ENCODE measurements around the gene GREB1.

- TF ChIP-seq, protein P1, sequence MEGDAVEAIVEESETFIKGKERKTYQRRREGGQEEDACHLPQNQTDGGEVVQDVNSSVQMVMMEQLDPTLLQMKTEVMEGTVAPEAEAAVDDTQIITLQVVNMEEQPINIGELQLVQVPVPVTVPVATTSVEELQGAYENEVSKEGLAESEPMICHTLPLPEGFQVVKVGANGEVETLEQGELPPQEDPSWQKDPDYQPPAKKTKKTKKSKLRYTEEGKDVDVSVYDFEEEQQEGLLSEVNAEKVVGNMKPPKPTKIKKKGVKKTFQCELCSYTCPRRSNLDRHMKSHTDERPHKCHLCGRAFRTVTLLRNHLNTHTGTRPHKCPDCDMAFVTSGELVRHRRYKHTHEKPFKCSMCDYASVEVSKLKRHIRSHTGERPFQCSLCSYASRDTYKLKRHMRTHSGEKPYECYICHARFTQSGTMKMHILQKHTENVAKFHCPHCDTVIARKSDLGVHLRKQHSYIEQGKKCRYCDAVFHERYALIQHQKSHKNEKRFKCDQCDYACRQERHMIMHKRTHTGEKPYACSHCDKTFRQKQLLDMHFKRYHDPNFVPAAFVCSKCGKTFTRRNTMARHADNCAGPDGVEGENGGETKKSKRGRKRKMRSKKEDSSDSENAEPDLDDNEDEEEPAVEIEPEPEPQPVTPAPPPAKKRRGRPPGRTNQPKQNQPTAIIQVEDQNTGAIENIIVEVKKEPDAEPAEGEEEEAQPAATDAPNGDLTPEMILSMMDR (IDR thresholded peaks at IDR 0.05): no peak
- TF ChIP-seq POLR2A (IDR thresholded peaks at IDR 0.05): no peak
These were observed 87.6 kb downstream of the GREB1 start for GRCh38 chr2:11621410-11621809.
